ENCODE results near the gene ZBTB22.

DNA sequence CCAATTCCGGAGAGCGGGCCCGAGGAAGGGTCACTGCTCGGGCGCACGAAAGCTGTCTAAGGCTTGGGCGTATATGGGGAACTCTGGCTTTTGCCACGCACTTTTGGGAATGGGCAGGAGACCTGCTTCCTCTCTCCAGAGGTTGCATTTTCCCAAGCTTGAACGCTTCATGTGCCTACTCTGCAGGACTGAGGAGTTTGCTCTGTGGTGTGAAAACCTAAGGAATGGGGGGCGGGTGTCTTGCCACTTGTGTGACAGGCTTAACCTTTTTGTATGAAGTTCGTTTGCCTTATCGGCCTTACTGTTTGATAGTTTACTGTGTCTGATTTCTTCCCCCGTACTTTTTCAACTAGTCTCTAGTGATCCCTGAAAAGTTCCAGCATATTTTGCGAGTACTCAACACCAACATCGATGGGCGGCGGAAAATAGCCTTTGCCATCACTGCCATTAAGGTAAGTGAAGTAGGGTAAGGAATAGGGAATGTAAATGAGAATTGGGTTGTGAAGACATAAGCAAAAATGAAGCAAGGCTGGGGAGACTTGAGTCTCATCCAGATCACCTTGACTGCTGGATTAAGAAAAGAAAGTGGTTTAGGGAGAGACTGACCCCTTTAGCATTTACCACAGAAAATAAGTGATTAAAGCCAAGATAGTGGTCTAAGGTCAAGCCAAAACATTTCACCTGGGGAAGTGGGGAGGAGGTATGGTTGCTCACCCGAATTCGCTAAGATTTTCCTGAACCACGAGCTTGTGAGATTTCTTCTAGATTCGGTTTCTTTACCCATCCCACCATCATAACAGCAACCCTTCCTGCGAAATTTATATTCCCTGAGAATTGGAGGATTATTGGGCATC is 45.0 kb downstream of the ZBTB22 start:
- TF ChIP-seq TAF1 (IDR thresholded peaks at IDR 0.05; ENCODE audit: low read depth) (no peak), EZH2 (IDR thresholded peaks at IDR 0.05; ENCODE audit: borderline replicate concordance, insufficient read depth, low read length, poor library complexity, severe bottlenecking) (no peak), MXI1 (conservative IDR thresholded peaks at IDR 0.05; ENCODE audit: poor library complexity, severe bottlenecking) (no peak), POLR2AphosphoS5 (IDR thresholded peaks at IDR 0.05) (no peak), SMC3 (conservative IDR thresholded peaks at IDR 0.05; ENCODE audit: poor library complexity) (no peak), RAD21 (conservative IDR thresholded peaks at IDR 0.05) (no peak), EP300 (conservative IDR thresholded peaks at IDR 0.05; ENCODE audit: poor library complexity, severe bottlenecking) (no peak)
- TF ChIP-seq, protein P1, sequence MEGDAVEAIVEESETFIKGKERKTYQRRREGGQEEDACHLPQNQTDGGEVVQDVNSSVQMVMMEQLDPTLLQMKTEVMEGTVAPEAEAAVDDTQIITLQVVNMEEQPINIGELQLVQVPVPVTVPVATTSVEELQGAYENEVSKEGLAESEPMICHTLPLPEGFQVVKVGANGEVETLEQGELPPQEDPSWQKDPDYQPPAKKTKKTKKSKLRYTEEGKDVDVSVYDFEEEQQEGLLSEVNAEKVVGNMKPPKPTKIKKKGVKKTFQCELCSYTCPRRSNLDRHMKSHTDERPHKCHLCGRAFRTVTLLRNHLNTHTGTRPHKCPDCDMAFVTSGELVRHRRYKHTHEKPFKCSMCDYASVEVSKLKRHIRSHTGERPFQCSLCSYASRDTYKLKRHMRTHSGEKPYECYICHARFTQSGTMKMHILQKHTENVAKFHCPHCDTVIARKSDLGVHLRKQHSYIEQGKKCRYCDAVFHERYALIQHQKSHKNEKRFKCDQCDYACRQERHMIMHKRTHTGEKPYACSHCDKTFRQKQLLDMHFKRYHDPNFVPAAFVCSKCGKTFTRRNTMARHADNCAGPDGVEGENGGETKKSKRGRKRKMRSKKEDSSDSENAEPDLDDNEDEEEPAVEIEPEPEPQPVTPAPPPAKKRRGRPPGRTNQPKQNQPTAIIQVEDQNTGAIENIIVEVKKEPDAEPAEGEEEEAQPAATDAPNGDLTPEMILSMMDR (IDR thresholded peaks at IDR 0.05; ENCODE audit: poor library complexity, severe bottlenecking), result no peak
